ENCODE measurements around the gene SSBP3. TPM values are rescaled to one million over a fixed set of nuclear protein-coding genes. Genes with fewer than 3 reads are reported as not detected.
A peak's percentile ranks its signal among the peaks of the same experiment; 100 is the strongest.

The SSBP3 gene
- total and polyA plus RNA-seq, 9 of the 15 experiments (the other 6 are each of a cell fraction or from before 2014, with no cell fraction given): 8.7 to 108 (median 33.8) TPM

DNA sequence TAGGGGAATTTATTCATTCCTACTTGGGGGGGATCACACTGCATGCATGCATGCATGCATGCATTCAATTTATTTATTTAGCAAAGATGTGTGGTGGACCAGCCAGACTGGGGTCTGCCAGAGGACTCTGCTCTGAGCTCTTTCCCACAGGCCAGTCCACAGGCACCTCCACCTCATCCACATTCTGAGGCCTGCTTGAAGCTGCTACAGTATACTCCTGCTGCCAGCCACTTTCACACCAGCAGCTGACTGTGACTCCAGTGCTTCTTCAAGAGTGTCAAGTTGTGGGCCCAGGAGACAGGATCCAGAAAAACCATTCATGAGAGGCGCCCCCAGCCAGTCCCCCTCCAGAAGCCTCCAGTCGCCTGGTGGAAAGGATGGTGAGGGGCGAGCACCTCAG, 30.9 kb downstream of the SSBP3 start:
- Histone ChIP-seq H3K79me2 (ENCODE audit: control insufficient read depth, insufficient read depth, low read length) (peaks cover 97% of the 10 kb centered on the region), H3K4me2 (ENCODE audit: insufficient read depth, low read length) (peak overlapping the region; percentile 81), H3K4me1 (replicated peaks in 1 of 2; ENCODE audit: control insufficient read depth in 2 of 2, insufficient read depth in 2 of 2, low read length in 2 of 2) (peaks cover 53 to 71% of the 10 kb centered on the region in 2 experiments), H3K4me3 (no peak overlapping the region), H3K9ac (ENCODE audit: insufficient read depth in 1 of 2, low read depth in 2 of 2, low read length in 2 of 2) (peak overlapping the region in 1 of 2 experiments; percentile 86; a peak in 2 of 4 replicates), H3K9me3 (replicated peaks; ENCODE audit: control insufficient read depth, insufficient read depth, low read depth, low read length) (no peaks in the 10 kb centered on the region), H3K27ac (ENCODE audit: extremely low read depth, low read depth, low read length) (peak overlapping the region; percentile 91; the same call in 2 of the 3 replicates), H2AFZ (ENCODE audit: low read depth, low read length) (no peak overlapping the region), H4K20me1 (replicated peaks; ENCODE audit: control insufficient read depth, insufficient read depth, low read length) (peaks cover 37% of the 10 kb centered on the region), H3K9me1 (ENCODE audit: control insufficient read depth, insufficient read depth, low read length) (peaks cover 4% of the 10 kb centered on the region), H3K36me3 (ENCODE audit: control insufficient read depth, insufficient read depth, low read length) (peaks cover 51% of the 10 kb centered on the region; the same call in 2 of the 3 replicates), H3K27me3 (ENCODE audit: control insufficient read depth in 2 of 2, insufficient read depth in 2 of 2, low read length in 2 of 2) (no peaks in the 10 kb centered on the region)
- TF ChIP-seq ZNF766 (CRISPR knock-in tag; conservative IDR thresholded peaks at IDR 0.05) (no peak), RBM34 (IDR thresholded peaks at IDR 0.05; ENCODE audit: borderline replicate concordance, insufficient read depth, low read length) (no peak), NCOA1 (IDR thresholded peaks at IDR 0.05; ENCODE audit: low read depth) (no peak), KDM1A (IDR thresholded peaks at IDR 0.05) (no peak), ZNF695 (CRISPR knock-in tag; IDR thresholded peaks at IDR 0.05) (no peak), ZC3H8 (IDR thresholded peaks at IDR 0.05) (no peak), ILF3 (IDR thresholded peaks at IDR 0.05; ENCODE audit: borderline replicate concordance) (no peak)
- TF ChIP-seq, protein P1, sequence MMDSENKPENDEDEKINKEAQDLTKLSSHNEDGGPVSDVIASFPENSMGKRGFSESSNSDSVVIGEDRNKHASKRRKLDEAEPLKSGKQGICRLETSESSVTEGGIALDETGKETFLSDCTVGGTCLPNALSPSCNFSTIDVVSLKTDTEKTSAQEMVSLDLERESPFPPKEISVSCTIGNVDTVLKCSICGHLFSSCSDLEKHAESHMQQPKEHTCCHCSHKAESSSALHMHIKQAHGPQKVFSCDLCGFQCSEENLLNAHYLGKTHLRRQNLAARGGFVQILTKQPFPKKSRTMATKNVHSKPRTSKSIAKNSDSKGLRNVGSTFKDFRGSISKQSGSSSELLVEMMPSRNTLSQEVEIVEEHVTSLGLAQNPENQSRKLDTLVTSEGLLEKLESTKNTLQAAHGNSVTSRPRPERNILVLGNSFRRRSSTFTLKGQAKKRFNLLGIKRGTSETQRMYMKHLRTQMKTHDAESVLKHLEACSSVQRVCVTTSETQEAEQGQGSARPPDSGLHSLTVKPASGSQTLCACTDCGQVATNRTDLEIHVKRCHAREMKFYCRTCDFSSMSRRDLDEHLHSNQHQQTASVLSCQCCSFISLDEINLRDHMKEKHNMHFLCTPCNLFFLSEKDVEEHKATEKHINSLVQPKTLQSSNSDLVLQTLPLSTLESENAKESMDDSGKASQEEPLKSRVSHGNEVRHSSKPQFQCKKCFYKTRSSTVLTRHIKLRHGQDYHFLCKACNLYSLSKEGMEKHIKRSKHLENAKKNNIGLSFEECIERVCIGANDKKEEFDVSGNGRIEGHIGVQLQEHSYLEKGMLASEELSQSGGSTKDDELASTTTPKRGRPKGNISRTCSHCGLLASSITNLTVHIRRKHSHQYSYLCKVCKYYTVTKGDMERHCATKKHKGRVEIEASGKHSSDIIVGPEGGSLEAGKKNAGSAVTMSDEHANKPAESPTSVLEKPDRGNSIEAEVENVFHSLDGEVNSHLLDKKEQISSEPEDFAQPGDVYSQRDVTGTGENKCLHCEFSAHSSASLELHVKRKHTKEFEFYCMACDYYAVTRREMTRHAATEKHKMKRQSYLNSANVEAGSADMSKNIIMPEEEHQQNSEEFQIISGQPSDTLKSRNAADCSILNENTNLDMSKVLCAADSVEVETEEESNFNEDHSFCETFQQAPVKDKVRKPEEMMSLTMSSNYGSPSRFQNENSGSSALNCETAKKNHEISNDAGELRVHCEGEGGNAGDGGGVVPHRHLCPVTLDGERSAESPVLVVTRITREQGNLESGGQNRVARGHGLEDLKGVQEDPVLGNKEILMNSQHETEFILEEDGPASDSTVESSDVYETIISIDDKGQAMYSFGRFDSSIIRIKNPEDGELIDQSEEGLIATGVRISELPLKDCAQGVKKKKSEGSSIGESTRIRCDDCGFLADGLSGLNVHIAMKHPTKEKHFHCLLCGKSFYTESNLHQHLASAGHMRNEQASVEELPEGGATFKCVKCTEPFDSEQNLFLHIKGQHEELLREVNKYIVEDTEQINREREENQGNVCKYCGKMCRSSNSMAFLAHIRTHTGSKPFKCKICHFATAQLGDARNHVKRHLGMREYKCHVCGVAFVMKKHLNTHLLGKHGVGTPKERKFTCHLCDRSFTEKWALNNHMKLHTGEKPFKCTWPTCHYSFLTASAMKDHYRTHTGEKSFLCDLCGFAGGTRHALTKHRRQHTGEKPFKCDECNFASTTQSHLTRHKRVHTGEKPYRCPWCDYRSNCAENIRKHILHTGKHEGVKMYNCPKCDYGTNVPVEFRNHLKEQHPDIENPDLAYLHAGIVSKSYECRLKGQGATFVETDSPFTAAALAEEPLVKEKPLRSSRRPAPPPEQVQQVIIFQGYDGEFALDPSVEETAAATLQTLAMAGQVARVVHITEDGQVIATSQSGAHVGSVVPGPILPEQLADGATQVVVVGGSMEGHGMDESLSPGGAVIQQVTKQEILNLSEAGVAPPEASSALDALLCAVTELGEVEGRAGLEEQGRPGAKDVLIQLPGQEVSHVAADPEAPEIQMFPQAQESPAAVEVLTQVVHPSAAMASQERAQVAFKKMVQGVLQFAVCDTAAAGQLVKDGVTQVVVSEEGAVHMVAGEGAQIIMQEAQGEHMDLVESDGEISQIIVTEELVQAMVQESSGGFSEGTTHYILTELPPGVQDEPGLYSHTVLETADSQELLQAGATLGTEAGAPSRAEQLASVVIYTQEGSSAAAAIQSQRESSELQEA (IDR thresholded peaks at IDR 0.05; ENCODE audit: low read depth): no peak
- TF ChIP-seq, protein P2, sequence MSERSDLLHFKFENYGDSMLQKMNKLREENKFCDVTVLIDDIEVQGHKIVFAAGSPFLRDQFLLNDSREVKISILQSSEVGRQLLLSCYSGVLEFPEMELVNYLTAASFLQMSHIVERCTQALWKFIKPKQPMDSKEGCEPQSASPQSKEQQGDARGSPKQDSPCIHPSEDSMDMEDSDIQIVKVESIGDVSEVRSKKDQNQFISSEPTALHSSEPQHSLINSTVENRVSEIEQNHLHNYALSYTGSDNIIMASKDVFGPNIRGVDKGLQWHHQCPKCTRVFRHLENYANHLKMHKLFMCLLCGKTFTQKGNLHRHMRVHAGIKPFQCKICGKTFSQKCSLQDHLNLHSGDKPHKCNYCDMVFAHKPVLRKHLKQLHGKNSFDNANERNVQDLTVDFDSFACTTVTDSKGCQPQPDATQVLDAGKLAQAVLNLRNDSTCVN (CRISPR knock-in tag; IDR thresholded peaks at IDR 0.05): no peak
- WGBS (ENCODE audit: insufficient coverage, low coverage, missing lambda C conversion rate): 4% methylated on average over 3 of the region's 3 CpGs
- intact Hi-C loops (cut with micrococcal nuclease): no loop called here
- POLR2A ChIA-PET: interaction anchor here (0.6 to 1.7 kb wide), 5 partner anchors 8 to 432 kb away, joined by 3 to 7 read pairs (median 4); no protein-coding TSS in a partner anchor
- FAIRE-seq (no peak), ATAC-seq (peak; percentile 3), DNase-seq (ENCODE audit: extremely low read depth in 1 of 4, low spot score in 3 of 4) (no peak)
- no TSS peak for BruUV-seq (replicated peaks)
- in situ Hi-C loops (cut with MboI): no loop called here
- CTCF ChIA-PET (ENCODE audit: low intra/inter-chr PET ratio): no interaction called here
